ENCODE measurements around the gene RPS10.

Gene RPS10

GRCh38 chr6:34425498-34426410 lies at the start of gene RPS10:
Gene RPS10, minus strand, starts transcription at chr6:34426069. Its CDS starts 848 bp downstream, at chr6:34425221.
- peak; percentile 80 for DNase-seq (ENCODE audit: low read depth)

- DNase-seq (ENCODE audit: low read depth): no peak
Measured at GRCh38 chr6:34475238-34475682, 49.4 kb upstream of the RPS10 start.

- no peak for DNase-seq (ENCODE audit: low read depth)
Measured at GRCh38 chr6:34474754-34475153, 48.9 kb upstream of the RPS10 start.

GRCh38 chr6:34473967-34474366 lies 48.1 kb upstream of the RPS10 start:
- DNase-seq (ENCODE audit: low read depth): no peak

- no peak for DNase-seq (ENCODE audit: low read depth)
Measured at GRCh38 chr6:34472425-34472824, 46.6 kb upstream of the RPS10 start.

DNA sequence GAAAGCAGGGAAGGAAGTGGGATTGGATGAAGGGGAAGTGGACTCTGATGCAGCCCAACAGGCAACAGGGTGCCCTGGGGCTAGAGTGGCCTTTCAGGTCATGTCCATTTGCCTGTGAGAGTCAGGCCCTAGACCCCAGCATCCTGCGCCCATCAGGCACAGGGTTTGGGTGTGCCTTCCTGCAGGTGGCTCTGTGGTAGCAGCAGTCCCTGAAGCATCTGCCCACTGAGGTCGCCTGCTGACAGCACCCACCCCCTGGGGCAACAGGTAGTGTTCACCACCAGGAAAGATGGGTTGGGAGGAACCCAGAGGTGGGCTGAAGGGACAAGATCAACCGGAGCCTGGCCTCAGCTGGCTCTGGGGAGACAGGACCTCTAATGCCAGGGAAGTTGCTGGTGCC lies 43.6 kb upstream of the RPS10 start:
- DNase-seq (ENCODE audit: low read depth): no peak

DNA sequence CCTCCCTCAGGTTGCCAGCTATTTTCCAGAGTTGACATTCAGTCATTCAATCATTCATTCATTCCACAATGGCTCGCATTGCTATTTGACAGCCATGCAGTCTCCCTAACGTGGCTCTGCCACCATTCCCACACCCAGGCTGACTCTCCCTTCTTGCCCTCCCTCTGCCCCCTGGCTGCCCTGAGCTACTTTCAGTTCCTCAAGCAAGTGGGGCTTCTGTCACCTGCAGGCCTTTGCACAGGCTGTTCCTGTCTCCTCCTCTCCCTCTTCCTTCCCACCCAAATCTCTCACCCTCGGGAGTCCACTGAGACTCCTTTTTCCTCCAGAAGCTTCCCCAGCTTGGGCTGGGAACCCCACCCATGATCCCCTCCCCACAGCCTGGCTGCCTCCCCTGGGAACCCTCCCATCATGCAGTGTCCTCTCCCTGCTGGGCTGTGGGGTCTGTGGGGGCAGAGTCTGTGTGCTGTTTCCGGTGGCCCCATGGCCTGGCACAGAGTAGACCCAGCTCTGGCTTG lies 42.6 kb upstream of the RPS10 start:
- no peak for DNase-seq (ENCODE audit: low read depth)

- no peak for DNase-seq (ENCODE audit: low read depth)
Measured at GRCh38 chr6:34466242-34467185, 40.6 kb upstream of the RPS10 start.

DNA sequence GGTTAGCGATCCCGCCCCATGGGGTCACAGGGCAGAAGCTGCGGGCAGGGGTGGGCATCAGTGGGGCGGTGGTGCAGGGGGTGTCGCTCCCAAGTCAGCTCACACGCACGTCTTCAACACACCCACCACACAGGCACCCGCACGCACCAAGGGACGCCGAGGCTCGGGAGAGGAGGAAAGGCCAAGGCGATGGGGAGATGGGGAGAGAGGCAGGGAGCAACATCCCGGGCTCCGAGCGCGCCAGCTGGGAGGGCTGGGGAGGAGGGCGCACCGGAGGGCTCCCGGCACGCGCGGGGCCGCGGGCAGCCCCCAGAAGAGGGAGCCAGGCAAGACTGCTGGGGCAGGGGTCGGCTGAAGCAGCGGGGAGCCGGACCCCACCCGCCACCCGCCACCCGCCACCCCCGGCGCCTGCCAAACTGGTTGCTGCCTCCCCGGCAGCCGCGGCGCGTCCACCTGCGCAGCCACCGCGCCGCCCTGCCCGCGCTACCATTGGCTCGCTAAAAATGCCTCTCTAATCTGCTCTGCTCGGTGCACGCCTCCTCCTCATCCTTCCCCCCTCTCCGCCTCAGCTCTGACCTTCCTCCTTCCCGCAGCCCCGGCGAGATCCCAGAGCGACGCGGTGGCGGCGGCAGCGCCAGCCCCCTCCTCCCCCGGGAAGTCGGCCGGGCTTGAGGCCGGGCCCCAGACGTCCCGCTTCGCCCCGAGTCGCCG lies 39.8 kb upstream of the RPS10 start, which contains the start of gene PACSIN1:
PACSIN1 (plus strand) TSS at position 546 of the 711 bp plus-strand sequence. CDS start 60,230 bp downstream, outside the sequence.
- no peak for DNase-seq (ENCODE audit: low read depth)

DNA sequence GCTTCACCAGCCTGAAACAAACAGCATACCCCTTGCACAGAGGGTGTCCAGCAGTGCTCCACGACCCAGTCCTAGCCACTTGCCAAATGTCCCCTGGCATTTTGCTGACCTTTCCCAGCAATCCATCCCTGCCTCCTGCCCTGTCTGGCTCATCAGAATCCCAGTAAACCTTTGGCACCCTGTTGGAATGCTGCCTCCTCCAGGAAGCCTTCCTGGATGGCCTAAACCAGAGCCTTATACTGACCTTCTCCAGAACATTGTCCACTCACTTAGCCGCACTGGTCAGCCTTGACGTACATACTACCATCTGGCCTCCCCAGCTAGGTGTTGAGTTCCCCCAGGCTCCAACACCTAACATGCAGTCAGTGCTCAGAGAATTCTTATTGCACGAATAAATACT lies 38.0 kb upstream of the RPS10 start:
- no peak for DNase-seq (ENCODE audit: low read depth)

DNA sequence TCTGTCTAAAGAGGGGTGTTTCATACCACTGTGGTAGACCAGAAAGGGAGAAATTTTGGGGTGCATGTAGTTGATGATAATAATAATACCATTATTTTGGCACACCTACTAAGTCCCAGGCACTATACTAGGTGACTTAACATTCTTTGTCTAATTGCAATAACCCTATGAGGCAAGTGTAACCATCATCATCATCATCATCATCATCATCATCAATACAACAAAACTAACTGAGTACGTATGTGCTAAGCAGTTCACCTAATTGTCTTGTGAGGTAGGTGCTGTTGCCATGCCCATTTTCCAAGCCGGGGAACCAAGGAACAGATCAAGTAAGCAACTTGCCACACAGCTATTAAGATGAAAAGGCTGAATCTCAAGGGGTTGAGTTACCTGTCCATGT lies 37.4 kb upstream of the RPS10 start:
- DNase-seq (ENCODE audit: low read depth): no peak

DNA sequence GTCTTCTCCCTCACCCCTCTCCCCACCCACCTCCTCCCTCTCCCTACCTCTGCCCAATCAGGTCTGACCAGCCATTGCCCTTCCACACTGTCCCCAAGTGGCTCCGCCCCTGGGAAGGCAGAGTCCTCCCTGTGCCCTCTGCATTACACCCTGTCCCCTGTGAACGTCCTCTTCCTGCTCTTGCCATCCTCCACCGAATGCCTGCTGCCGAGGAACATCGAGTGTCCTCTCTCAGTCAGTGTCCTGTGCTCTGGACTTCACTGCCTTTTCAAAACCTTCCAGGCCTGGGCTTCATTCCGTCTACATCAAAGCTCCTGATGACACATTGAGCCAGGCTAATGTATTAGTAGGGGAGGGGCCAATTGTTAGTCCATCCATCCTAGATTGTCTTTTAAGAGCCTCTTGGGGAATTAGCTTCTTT lies 36.7 kb upstream of the RPS10 start:
- DNase-seq (ENCODE audit: low read depth): no peak

DNA sequence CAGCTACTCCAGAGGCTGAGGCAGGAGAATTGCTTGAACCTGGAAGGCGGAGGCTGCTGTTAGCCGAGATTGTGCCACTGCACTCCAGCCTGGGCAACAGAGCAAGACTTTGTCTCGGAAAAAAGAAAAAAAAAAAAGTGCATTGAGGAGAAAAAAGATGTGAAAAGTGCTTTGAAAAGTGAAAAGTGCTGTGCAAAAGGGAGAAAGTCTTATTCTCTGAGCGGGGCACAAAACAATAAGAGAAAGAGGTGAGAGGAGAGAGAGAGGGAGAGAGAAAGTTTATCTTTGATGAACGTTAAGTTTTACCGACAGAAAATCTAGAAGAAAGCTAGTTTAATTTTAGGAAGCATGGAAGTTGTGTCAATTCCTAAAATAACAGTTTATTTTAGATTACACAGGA lies 36.1 kb upstream of the RPS10 start:
- no peak for DNase-seq (ENCODE audit: low read depth)

DNA sequence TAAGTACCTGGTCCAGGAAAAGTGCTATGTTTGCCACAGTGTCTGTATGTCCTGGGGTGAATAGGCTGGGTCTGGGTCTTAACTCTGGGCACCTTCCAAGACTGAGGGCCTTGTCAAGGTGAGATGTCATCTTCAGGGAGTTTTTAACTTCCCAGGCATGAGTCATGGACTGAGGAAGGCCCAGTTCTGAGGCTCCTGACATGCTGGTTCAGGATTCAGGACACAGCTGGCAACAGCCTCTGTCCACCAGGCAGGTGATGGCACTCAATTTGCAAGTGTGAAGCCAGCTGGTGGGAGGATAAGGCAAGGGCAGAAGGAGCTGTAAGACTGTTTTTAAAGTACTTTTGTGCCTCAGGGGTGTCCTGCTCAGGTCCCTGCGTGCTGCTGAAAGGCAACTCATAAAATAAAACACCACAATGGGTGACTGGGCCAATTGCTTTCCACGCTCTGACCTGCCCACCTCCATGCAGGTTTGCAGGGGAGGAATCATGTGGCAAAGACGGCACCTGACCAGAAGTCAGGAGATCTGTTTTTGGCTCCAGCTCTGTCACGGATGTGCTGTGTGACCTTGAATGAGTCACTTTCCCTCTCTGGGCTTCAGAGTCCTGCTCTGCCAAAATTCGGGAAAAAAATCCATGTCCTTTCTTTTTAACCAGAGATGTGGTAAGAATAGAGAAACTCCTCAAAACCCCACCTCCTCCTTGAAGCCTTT lies 35.1 kb upstream of the RPS10 start:
- DNase-seq (ENCODE audit: low read depth): no peak

- DNase-seq (ENCODE audit: low read depth): peak; percentile 13
Measured at GRCh38 chr6:34459899-34460593, 34.2 kb upstream of the RPS10 start.

DNA sequence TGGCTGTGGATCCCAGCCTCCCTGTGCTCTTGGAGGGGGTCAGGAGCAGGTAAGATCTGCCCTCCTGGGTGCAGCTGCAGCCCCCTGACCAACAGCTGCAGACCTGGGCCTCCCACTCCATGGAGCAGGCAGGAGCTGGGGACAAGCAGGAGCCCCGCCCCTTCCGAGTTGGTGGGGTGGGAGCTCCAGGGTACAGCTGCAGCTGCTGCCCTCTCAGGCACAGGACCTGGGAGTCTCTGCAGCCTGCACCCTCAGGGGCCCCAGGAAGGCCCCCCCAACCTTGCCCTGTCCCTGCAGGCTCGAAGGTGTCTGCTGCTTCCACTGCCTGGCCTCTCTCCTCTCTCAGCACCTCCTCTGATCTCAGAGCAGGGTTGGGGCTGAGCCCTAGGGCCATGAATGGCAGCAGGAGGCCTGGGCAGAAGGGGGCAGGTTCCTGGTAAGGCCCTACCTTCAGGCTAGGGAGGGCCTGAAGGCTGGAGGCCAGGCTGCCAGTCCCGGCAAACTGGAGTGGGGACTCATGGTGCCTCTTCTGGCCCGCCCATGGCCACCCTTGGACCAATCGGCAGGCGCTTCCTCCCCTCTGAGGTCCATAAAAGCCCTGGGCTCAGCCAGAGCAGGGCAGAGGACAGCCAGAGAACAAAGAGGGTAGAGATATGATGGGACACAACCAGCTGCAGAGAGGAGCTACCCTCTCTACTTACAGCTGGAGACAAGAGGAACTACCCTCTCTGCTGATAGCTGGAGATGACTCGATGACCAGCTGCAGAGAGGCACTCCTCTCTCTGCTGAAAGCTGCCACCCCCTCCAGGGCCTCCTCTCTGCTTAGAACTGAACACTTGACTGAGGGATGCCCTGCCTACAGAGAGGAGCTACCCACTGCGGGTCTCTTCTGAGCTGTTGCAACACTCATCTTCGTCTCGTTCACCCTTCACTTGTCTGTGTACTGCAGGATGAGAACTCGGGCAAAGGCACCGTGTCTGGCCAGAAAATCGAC lies 32.2 kb upstream of the RPS10 start:
- no peak for DNase-seq (ENCODE audit: low read depth)

- DNase-seq (ENCODE audit: low read depth): no peak
Measured at GRCh38 chr6:34457382-34457741, 31.5 kb upstream of the RPS10 start.

GRCh38 chr6:34455831-34456230 lies 30.0 kb upstream of the RPS10 start:
- DNase-seq (ENCODE audit: low read depth): no peak

DNA sequence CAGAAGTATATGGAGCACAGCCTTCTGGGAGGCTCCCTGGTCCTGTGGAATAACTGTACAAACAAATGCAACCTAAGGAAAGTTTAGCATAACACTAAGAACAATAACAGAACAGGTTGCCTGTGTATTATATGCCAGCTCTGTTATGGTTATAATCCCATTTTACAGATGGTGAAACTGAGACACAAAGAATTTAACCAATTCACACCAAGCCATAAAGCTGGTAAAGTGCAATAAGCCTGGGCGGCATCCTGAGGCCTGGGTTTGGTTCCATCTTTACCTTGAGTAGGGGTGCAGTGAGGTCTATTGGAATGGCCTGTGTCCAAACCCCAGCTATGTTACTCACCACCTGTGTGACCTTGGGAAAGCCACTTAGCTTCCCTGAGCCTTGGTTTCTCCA lies 25.3 kb upstream of the RPS10 start:
- DNase-seq (ENCODE audit: low read depth): no peak

Measured in stromal cell of bone marrow (primary cell).